ENCODE results near the gene PPP4R1. TPM values are rescaled to one million over a fixed set of nuclear protein-coding genes. Genes with fewer than 3 reads are reported as not detected.

PPP4R1 gene
- total and polyA plus RNA-seq, 2 of the 4 experiments (the other 2 are of a cell fraction): 80.6 to 123 TPM

GRCh38 chr18:9558387-9559064 is 55.8 kb downstream of the PPP4R1 start:
- CTCF ChIA-PET: no interaction called here
- 100% methylated on average over 1 of the region's 4 CpGs; no CpG with 5 or more reads in 1 of the 2 experiments for WGBS, 2 experiments (ENCODE audit: extremely low coverage in 2 of 2, insufficient read length in 1 of 2)
- no peak overlapping the region for H2AK5ac ChIP-seq (ENCODE audit: low read depth, low read length)

More at GRCh38 chr18:9558387-9559064, 55.8 kb downstream of the PPP4R1 start:
- Histone ChIP-seq H2BK5ac (ENCODE audit: low read depth, low read length, poor library complexity, severe bottlenecking) (no peak overlapping the region), H4K8ac (ENCODE audit: low read depth in 2 of 2, low read length in 2 of 2) (no peak overlapping the region), H3K4me2 (ENCODE audit: low read depth, low read length) (no peak overlapping the region), H3K27me3 (ENCODE audit: control insufficient read depth, insufficient read depth, low read length) (no peaks in the 10 kb centered on the region), H2BK120ac (ENCODE audit: low read depth, low read length) (no peak overlapping the region), H3K23ac (ENCODE audit: low read depth, low read length) (no peak overlapping the region), H3K4me3 (ENCODE audit: insufficient read depth, low read depth, low read length) (no peak overlapping the region), H2BK20ac (ENCODE audit: low read depth, low read length) (no peak overlapping the region), H3K9me3 (ENCODE audit: control insufficient read depth, insufficient read depth, low read length) (no peaks in the 10 kb centered on the region), H3K9ac (ENCODE audit: low read depth, low read length) (no peak overlapping the region), H2AK9ac (replicated peaks; ENCODE audit: low read depth, low read length, poor library complexity) (no peak overlapping the region), H3K56ac (ENCODE audit: extremely low read depth, insufficient read depth, low read length) (no peak overlapping the region), H3K36me3 (ENCODE audit: control insufficient read depth, insufficient read depth, low read length) (peaks cover 46% of the 10 kb centered on the region), H3K18ac (ENCODE audit: low read depth, low read length) (no peak overlapping the region), H4K20me1 (ENCODE audit: insufficient read depth, low read length) (peaks cover 7% of the 10 kb centered on the region; the same call in 1 of the 2 replicates), H3K27ac (ENCODE audit: insufficient read depth, low read length) (no peak overlapping the region), H2AFZ (replicated peaks; ENCODE audit: low read length, poor library complexity) (no peak overlapping the region), H3K4ac (ENCODE audit: low read depth, low read length) (no peak overlapping the region), H3K4me1 (ENCODE audit: control insufficient read depth, insufficient read depth, low read length) (peaks cover 2% of the 10 kb centered on the region; the same call in 1 of the 2 replicates), H4K5ac (ENCODE audit: low read depth, low read length) (no peak overlapping the region), H3K9me1 (ENCODE audit: insufficient read depth, low read length) (peaks cover 9% of the 10 kb centered on the region), H3K14ac (replicated peaks; ENCODE audit: low read depth, low read length) (no peak overlapping the region), H2BK15ac (ENCODE audit: low read depth, low read length) (no peak overlapping the region), H3K79me1 (ENCODE audit: low read depth in 1 of 2, low read length in 2 of 2) (peaks cover 18 to 54% of the 10 kb centered on the region in 2 experiments), H4K91ac (ENCODE audit: insufficient read depth, low read depth, low read length) (no peak overlapping the region)
- POLR2A ChIA-PET (ENCODE audit: unreplicated experiment): no interaction called here
- intact Hi-C loops (cut with micrococcal nuclease): no loop called here
- TF ChIP-seq MAFK (IDR thresholded peaks at IDR 0.05; ENCODE audit: low read depth, low read length): peak; percentile 26; the same call in 1 of the 2 replicates
- TF ChIP-seq FOS (IDR thresholded peaks at IDR 0.05; ENCODE audit: low read depth, low read length): no peak
- dilution Hi-C loops (cut with HindIII; ENCODE audit: low sequenced_read_pairs, unreplicated experiment): no loop called here
- BruUV-seq (replicated peaks): no TSS peak
- no peak for DNase-seq
- no peak for ATAC-seq (ENCODE audit: low read depth)
- in situ Hi-C loops (cut with MboI; ENCODE audit: low sequenced_read_pairs): no loop called here
